HG03159 (cell line): ENCODE data around the gene HLA-G.

Source experiments
- ATAC-seq: cut with Tn5 transposase; IDR thresholded peaks from one replicate; pipeline ENCODE4 v1.9.1; 2021; ENCODE audit warnings: mild to moderate bottlenecking, moderate library complexity; ENCODE audit not compliant: unreplicated experiment

Gene HLA-G

GRCh38 chr6:29815118-29815750 is 12.4 kb upstream of the HLA-G start:
- no peak for ATAC-seq

- no peak for ATAC-seq
Observed at GRCh38 chr6:29816030-29816429, 11.6 kb upstream of the HLA-G start.

- no peak for ATAC-seq
Observed at GRCh38 chr6:29818892-29819291, 8.7 kb upstream of the HLA-G start.

DNA sequence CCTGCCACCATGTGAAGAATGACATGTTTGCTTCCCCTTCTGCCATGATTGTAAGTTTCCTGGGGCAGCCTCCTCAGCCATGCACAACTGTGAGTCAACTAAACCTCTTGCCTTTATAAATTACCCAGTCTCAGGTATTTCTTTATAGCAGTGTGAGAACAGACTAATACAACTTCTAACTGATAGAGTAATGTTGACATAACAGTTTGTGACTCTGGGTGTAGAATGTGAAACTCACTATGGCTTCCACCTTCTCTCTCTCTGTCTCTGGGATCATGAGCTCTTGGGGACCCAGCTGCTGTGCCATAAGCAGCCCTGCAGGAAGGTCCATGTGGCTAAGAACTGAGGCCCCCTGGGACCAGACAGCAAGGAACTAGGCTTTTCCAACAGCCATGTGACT is 3.5 kb upstream of the HLA-G start:
- no peak for ATAC-seq

DNA sequence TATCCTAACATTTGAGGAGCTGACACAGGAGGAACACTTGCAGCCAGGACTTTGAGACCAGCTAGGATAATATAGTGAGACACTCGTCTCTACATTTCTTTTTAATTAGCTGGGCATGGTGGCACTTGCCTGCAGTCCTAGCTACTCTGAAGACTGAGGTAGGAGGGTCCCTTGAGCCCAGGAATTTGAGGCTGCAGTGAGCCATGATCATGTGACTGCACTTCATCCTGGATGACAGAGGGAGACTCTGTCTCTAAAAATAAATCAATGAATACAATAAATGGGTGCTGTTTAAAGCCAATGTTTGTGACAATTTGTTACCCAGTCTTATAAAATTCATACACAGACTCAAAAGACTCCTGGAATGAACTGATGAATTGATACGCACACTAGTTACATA is 1.8 kb upstream of the HLA-G start:
- ATAC-seq = no peak

DNA sequence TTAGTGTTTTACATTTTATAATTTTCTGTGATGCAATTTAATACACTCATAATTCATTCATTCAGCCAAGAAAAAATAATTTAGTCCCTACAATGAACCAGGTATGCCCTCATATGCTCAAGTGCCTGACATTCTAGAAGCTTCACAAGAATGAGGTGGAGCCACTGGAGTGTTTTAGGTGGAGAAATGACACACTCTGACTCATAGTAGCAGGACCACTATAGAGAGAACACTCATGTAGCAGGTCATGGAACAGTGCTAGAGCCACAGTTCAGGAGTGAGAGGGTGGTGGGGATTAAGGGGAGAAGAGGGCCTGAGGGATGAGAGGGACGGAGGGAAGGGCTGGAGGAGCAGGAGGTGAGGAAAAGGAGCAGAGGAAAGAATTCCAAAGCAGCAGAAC is 1.4 kb upstream of the HLA-G start:
- ATAC-seq = no peak

- no peak for ATAC-seq
Observed at GRCh38 chr6:29828471-29828797, 809 bp downstream of the HLA-G start.

GRCh38 chr6:29829766-29830165 is 2.1 kb downstream of the HLA-G start:
- no peak for ATAC-seq

GRCh38 chr6:29830409-29830808 is 2.8 kb downstream of the HLA-G start:
- no peak for ATAC-seq

DNA sequence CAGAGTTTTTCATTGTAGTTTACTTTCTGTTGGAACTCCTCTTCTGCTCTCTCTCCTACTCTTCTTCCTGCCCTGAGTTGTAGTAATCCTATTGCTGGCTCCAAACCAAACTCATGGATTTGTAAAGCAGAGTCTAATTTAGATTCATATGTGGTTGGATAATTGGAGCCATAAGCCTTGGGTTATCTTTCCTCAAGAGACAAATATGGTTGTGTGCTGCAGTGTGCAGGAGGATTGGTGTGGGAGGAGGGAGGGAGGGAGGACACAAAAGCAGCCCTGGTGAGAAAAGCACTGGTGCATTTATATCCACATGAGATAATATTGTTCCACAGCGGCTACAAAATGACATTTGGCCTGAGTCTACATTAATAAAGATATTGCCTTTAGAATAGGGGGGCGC is 4.2 kb downstream of the HLA-G start:
- no peak for ATAC-seq

GRCh38 chr6:29834564-29835436 is 7.2 kb downstream of the HLA-G start:
- no peak for ATAC-seq

DNA sequence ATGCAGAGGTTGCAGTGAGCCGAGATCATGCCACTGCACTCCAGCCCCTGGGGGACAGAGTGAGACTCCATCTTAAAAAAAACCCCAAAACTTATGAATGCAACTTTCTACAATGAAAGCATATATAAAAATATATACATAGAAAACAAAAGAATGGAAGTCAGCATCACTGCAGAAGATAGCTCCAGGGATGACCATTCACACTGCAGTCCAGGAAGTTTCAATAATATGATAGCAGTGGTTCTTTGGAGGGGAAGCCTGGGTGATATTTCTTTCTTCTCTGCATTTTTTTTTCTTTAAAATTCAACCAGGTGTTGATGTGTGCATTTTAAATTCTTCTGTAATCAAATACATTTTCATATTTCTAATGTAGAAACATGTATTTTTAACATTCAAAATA is 12.3 kb downstream of the HLA-G start:
- no peak for ATAC-seq

DNA sequence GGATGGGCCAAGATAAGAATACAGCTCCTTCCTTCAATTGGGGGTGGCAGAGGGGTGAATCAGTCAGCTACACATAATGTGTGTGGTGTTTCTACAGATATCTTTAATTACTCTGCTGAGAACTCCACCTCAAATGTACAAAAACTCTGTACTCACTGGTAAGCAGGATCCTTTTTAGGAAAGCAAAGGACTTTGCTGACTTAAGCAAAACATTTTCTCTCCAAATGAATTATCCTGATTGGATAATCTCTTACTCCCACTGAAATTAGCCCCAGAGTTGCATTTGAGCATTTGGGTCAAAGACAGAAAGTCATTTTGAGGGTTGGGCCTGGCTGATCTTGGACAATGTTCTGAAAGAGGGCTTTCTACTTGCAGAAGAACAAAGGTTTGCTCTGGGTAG is 13.4 kb downstream of the HLA-G start:
- ATAC-seq = no peak

DNA sequence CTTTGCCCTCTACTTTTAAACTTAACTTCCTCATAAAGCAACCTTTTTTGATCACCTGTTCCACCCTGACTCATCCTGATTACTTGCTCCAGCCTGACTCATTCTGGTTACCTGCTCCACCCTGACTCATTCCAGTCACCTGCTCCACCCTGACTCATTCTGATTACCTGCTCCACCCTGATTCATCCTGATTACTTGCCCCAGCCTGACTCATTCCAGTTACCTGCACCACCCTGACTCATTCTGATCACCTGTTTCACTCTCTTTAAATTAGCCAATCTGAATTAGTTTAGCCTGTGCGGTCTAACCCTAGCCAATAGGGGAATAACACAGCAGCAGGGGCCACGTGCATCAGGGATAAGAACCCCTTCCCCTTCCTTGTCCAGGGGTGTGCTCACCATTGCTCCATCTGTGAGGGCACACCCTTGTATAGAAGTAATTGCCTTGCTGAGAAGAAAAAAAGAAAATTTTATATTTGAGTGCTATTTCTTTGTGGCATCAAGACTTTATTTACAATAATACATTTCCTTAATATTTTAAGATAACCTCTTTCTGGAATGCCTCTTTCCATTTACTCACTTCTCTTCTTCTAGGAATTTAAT is 17.9 kb downstream of the HLA-G start:
- no peak for ATAC-seq

- no peak for ATAC-seq
Observed at GRCh38 chr6:29847871-29848630, 20.4 kb downstream of the HLA-G start.

- ATAC-seq = no peak
Observed at GRCh38 chr6:29850011-29850553, 22.5 kb downstream of the HLA-G start.

GRCh38 chr6:29851190-29851589 is 23.6 kb downstream of the HLA-G start:
- ATAC-seq = no peak

DNA sequence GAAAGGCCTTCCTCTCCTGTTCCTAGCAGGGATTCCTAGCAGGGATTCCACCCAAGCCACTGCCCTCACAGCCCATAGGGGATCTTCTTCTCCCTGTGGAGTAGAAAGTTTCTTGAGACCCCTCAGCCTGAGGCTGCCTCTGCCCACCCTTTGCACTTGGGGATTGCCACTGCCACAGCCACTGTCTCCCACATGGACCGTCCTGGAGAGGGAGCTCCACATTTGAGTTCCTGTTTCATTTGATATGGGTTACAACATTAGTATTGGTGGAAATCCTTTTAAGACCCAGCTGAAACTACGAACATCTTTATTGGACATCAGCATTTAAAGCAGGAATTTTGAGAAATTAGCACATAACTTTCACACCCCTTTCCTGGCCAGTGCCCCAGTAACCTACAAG is 25.6 kb downstream of the HLA-G start:
- ATAC-seq = no peak

- ATAC-seq = no peak
Observed at GRCh38 chr6:29858006-29858405, 30.4 kb downstream of the HLA-G start.

- ATAC-seq = no peak
Observed at GRCh38 chr6:29861521-29862255, 34.1 kb downstream of the HLA-G start.
